A204.1 (cell line): ENCODE data around the gene MED20.
"Not testable (repeated sequence)": the region's sequence is repeated elsewhere in the genome, so short reads cannot be mapped to it uniquely, and the experiment has no call there.

Source experiments
- FAIRE-seq: peaks from 2 replicates; lab custom pipeline; 2012; peaks lifted over from hg19 to GRCh38; lab: Jason Lieb, UNC

Gene MED20, protein sequence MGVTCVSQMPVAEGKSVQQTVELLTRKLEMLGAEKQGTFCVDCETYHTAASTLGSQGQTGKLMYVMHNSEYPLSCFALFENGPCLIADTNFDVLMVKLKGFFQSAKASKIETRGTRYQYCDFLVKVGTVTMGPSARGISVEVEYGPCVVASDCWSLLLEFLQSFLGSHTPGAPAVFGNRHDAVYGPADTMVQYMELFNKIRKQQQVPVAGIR

DNA sequence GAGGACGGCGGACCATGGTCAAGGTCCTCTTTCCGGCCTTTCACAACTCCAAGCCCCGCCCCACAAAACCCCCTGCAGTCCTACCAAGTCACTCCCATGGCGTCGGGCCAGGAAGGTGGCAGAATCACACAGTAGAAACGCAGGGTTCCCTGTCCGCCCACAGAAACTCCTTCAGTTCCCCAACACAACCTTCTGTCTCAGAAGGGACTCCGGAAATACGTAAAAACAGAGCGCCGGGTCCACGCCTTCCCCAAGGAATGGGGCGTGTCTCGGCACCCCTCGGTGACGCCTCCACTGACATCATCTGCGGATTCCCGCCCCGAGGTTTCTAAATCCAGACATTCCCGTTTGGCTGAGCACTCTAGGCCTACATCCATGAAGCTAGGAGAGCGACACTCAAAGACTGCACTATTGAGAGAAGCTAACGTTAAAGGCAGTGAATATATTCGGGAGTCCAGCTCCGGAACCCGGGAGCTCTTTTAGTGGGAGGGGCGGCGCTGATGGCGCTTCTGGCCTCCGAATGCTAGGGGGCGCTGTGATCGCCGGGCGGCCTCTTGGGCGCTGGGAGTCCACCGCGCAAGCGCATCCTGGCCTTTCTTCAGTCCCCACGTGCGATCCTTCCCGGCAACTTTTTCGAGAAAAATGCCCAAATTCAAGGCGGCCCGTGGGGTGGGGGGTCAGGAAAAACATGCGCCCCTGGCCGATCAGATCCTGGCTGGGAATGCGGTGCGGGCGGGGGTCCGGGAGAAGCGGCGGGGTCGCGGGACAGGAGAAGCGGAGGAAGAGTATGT, at the start of gene MED20, which contains the start of gene BYSL:
Gene MED20 (minus strand): TSS at position 219 of the 791 bp plus-strand sequence. CDS start 121 bp downstream, at position 98.
Gene BYSL (plus strand): TSS at position 579 of the 791 bp plus-strand sequence. CDS start 64 bp downstream, at position 643.
- FAIRE-seq, result peak; percentile 82

DNA sequence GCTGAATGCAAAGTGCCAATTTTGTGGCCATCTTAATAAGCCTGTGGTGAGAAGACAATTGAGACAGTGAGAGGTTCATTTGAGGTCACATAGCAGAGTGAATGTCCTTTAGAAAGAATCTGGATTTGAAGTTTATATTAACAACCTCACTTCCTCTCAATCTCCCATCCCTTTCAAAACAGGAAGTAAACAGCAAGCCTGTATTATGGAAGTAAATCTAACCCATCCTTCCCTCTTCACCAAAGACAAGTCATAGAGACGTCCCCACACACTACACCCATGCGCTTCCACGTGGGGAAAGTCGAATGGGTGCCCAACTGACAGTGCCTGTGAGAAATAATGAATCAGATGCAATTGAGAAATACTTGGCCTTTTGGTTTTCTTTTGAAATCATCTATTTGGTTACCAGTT, 49.5 kb upstream of the MED20 start:
- no peak for FAIRE-seq

DNA sequence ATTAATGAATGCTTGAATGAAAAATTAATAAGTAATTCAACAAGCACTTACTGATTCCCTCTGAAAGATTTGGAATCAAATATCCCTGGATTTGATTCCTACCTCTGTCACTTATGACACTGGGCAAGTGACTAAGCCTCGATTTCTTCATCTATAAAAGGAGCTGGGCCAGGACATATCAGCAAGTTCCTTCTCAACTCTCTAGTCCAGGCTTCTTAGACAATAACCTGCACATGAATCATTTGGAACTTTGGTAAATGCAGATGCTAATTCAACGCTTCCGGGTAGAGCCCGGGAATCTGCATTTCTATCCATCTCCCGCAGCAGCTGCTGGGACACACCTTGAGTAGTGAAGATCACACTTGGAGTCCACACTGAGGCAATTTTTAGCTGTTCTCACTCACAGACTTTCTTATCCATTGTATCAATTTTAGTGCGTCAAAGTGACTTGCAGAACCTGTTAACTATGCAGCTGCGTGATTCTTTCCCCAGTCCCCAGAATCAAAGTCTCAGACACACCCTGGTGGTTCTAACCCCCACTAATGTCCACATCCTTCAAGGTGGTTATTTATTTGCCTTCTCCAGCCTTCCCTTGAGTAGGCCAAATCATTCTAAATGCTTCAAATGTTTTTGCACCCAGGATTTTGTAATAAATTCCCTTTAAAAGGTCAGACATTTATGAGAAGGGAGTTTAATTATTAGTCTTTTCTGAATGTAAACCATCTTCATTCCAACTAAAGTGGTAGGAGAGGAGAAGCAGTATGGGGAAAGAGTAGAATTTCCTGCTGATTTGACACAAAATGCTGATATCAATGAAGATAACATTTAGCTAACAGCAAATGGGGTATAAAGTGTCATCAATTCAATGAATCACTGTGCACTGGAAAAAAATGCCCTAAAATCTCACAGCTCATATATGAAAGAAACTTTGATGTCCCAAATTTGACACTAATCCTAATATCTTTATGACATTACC, 46.7 kb upstream of the MED20 start:
- FAIRE-seq, result no peak

DNA sequence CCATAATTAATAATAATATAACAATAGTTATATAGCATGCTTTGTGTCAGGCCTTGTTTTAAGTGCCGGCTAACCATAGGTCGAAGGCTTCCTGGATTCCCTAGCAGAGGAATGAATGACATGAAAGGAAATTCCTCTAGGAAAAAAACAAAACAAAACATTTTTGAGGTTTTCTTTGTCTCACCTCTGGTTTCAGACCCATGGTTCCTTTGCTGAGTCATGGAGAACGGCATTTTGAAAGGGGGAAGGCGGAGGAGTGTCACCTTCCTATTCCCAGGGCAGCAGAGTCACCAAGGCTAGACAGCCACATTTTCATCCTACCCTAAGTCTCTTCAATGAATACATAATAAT, 46.0 kb upstream of the MED20 start:
- FAIRE-seq, result no peak

DNA sequence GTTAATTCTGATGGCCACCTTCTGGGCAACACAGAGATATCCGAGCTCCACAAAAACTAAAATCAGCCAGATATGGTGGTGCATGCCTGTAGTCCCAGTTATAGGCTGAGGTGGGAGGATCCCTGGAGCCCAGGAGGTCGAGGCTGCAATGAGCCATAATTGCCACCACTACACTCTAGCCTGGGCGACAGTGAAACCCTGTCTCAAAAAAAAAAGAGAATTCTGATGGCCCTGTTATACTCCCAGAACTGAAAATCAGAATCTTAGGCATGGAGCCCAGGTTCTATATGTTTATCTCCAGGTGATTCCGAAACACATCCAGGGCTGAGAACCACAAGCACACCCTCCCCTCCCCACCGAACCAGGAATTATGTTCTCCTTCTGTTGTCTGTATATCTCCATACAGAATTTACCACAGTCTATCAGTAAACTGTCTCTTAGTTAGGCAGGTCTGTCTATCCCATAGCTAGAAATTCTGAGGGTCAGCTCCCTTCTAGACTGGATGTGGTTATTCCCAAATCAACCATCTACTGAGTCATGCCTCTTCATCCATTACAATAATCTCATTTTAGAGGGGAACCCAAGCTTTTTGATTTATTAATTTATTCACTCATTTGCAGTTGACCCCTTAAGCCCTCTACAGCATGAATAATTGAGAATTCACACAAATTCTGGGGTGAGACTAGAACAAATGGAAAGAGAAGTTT, 45.4 kb upstream of the MED20 start:
- no peak for FAIRE-seq

DNA sequence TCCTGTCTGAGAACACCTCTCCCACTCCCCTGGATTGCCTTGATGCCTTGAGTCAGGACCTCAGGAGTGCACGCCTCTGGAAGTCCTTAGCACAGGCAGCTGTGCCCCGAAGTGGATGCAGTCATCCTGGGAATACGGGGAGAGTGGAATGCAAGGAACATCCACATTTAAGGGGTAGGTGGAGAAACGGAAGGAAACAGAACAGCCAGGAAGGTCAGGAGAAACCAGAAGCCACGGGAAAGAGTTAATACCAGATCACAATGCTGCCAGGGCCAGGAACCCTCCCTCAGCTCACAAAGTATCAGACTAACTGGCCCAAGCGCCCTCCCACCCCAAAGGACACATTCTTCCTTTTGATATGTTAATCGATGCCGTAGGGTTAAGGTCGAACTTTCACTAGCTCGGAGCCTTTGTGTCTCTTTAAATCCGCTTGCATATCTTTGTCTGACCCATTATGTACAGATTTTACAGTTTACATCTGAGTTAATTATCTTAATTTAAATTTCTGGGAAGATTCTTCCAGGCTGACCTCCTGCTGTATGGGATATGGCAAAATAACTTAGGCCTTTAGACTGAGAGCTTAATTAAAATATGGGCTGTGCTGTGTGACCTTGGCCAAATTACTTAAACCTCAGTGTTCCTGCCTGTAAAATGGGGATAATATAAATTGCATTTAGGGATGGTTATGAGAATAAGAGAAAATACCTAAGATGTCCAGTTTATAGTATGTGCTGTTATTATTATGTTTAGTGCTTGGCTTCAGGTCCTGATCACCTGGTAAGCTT, 44.7 kb upstream of the MED20 start:
- FAIRE-seq, result no peak

DNA sequence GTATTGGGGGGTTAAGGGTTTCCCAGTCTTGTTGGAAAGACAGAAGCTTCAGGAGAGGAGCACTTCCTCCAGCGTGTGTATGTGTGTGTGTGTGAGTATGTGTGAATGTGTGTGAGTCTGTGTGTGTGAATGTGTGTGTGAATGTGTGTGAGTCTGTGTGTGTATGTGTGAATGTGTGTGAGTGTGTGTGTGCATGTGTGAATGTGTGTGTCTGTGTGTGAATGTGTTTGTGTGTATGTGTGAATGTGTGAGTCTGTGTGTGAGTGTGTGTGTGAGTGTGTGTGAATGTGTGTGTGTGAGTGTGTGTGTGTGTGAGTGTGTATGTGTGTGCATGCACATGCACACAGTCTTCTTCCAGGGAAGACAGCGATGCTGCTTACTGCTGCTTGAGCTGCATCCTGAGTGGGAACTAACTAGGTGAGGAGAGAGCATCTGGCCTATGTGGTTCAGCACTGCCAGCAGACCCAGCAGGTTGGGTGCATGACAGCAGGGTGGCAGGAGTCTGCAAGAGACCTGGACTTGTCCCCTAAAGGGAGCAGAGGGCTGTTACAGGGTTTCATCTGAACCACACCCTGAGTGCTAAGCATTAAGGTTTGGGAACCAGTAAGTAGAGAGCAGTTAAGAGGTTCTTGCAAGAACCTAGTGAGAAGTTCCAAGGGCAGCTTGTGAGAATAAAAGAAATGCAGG, 43.4 kb upstream of the MED20 start:
- no peak for FAIRE-seq

DNA sequence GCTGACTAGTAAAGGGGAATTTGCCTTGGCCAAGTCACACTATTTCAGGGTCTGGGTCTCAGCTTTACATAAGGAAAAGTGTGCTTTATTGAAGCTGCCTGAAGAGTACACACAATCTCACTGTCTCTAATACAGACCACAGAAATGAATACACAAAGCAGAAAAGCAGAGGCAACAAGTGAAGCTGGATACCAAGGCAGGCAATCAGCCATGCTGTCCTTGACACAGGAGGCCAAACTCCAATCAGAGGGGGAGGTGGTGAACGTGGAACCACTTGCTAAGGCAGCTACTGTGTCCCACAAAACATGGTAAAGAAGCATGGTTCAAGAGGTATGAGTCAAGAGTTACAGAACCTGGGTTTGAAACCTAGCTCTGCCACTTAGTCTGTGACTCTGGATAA, 42.4 kb upstream of the MED20 start:
- no peak for FAIRE-seq

DNA sequence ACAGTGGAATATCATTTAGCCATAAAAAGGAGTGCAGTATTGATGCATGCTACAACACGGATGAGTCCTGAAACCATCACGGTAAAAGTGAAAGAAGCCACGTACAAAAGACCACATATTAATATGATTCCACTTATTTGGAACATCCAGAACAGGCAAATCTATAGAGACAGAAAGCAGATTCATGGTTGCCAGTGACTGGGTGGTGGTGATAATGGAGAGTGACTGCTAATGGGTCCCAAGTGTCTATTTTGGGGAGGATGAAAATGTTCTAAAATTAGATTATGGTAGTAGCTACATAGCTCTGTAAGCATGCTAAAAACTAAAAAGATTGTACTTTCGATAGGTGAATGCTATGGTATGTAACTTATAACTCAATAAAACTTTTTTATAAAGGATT, 39.1 kb upstream of the MED20 start:
- FAIRE-seq, result no peak

DNA sequence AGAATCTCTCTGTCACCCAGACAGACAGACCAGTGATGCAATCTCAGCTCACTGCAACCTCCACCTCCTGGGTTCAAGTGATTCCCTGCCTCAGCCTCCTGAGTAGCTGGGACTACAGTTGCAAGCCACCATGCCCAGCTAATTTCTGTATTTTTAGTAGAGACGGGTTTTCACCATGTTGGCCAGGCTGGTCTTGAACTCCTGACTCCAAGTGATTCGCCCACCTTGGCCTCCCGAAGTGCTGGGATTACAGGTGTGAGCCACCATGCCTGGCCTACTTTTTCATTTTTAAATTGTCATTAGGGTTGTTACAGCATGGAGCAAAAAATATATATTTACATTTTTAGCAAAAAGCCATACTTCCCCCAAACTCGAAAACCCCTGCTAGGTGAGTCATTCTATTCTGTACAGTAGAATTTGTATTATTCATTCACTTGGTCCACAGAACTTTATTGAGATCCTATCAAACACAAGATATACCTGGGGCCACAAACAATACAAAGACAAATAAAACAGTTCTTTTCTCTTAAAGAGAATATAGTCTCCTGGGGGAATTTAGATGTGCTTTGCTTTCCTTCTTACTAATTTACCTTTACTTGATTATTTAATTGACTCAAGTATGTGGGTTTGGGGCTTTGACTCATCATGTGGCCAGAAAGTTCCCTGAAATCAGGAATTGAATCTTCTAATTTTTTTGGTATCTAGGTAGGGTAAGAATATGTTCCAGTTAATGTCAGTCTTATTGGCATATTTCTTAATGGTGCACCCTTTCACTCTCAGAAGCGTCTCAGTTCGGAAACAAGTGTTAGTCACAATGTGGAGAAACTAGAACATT, 37.3 kb upstream of the MED20 start:
- FAIRE-seq, result no peak

DNA sequence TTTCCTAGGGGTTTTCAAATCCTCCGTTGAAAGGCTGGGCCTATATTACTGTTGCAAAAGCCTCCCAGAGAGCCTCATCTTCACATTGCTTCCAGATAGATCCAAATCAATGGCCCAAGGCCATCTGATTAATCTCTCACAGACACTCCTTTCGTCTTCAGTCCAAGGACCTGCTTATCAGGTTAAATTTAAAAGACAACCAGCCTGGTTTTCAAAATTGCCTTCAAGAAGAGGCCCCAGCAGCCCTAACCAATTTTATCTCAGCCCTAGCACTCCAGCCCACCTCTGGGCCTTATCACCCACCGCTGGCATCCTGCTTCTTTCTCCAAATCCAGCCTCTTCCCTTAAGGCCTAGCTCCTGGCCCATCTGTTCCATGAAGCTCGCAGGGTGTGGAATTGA, 36.2 kb upstream of the MED20 start:
- FAIRE-seq, result no peak

DNA sequence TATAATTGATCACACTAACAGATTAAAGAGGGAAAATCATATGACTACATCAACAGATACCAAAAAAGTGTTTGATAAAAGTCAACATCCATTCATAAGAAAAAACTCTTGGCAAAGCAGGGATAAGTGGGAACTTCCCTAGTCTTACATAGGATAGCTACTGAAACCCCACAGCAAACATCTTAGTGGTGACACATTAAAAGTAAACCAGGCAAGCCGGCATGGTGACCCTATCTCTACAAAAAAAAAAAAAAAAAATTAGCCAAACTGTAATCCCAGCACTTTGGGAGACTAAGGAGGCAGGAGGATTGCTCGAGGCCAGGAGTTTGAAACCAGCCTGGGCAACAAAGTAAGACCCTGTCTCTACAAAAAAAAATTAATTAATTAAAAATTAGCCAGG, 34.5 kb upstream of the MED20 start:
- no peak for FAIRE-seq

DNA sequence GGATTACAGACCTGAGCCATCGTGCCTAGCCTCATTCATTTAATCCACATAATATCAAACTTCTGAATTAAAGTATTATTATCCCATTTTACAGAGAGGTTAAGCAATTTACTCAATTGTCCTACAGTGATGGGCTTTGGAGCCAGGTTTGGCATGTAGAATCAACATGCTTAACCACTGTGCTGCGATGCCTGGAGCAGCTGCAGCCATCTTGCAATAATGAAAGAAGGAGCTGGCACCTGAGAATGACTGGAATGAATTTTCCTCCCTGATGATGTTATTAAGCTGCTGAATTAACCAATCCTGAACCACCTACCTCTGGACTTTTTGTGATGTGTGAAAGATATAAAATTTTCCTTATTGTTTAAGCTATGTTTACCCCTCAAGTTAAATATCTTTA, 33.7 kb upstream of the MED20 start:
- no peak for FAIRE-seq

DNA sequence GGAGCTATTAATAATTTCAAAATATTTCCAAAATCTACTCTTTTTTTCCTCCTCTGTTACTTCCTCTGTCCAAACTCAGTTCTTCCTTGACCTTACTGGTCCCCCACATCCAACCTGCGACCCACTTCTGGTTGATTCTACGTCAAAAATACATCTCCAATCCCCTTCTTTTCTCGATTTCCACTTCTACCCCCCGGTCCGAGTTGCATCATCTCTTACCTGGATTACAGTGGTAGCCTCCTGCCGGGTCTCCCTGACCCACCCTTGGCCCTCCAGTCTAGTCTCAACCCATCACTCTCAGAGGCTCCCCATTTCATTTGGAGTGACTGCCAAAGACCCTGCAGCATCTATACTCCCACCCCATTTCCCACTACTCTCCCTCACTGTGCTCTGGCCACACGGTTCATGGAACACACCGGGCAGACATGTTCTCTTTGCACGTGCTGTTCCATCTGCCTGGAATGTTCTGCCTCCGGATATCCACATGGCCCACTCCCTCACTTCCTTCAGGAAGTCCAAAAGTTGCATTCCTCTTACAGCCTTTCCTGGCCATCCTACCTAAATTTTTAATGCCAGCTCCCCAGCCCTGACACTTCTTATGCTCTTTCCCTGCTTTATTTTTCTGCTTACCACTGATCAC, 26.8 kb upstream of the MED20 start:
- no peak for FAIRE-seq

DNA sequence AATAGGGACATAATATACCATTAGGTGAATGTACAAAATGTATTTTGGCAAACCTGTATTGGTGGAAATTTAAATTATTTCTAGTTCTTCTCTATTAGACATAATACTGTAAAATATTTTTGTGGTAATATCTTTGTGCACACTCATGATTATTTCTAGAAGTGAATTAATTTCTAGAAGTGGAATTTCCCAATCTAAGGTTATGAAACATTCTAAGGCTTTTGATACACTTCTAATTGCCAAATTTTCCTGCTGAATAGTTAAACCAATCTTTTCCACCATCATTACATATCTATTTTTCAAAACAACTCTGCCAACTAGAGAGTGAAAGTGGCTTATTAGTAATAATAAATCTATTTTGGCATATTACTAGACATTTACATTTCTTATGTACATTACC, 22.5 kb upstream of the MED20 start:
- no peak for FAIRE-seq

DNA sequence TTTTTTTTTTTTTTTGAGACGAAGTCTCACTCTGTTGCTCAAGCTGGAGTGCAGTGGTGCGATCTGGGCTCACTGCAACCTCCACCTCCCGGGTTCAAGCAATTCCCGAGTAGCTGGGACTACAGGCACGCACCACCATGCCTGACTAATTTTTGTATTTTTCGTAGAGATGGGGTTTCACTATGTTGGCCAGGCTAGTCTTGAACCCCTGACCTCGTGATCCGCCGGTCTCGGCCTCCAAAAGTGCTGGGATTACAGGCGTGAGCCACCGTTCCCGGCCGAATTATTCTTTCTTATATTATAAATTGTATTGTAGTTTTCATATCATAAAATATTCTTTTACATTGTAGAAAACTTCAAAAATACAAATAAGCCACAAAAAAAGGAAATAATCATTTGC, 21.9 kb upstream of the MED20 start:
- FAIRE-seq, result not testable (repeated sequence)

DNA sequence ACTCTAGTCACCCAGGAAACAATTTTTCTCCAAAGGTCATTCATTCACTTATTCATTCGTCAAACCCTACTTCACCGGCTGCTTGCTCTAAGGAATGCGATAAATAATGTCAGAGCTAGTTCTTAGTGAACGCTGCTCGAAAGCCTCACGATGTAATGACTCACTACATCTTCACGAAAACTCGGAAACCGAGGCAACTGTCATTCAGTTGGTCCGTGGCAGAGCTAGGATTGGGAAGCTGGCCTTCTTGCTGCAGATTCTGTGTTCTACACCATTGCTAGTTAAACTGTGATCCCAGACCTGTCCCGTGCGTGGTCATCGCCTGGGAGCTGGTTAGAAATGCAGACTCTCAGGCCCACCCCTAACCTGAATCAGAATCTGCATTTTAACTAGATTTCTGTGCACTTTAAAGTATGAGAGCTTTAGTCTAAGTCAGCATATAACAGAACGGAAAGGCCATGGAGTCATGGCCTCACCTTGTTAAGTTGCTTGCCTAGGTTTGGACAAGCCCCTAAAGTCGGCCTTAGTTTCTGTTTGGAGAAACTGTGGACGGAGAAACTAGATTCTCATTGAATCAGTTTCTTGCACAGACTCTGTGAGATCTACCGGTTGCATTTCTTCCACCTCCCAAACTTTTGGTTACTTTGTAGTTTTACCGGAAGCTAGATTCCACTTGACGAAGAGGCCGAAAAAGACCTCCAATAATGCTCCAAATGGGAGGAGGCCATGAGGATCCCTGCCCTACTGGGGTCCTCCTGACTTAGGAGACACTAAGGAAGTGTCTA, 21.3 kb upstream of the MED20 start:
- no peak for FAIRE-seq

DNA sequence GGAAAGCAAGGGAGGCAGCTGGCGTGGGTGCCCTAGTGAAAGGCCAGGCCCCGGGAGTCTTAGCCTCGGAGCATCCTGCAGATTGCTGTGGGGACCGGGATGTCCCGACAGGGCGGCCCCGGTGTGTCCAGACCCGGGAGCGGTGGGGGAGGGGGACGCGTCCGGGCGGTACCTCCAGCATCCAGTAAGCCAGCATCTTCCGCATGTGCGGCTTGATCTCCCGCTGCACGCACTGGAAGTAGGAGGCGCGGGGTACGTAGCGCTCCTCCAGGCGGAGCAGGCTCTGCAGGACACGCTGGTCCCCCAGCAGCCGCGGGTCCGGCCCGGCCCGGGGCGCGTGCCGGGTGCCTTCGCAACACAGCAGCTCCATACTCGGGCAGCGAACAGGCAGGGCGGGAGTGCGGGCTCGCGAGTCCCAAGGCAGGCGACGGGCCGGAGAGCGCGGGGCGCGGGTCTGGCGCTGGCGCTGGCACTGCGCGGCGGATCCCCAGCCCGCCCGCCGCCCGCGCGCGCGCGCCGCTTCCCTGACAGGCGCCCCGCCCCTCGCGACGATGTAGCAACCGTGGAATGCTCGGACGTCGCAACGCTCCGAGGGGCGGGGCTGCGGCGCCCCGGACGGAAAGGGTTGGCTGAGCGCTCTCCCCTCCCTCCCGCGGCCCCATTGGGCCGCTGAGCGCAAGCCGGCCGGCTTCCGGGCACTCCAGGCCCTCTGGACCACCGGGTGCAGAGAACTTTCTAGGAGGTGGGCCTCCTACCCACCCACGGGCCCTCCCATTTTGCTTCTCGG, 20.5 kb upstream of the MED20 start, which contains the start of gene CCND3:
Gene CCND3 (minus strand): TSS at position 529 of the 787 bp plus-strand sequence. CDS start 159 bp downstream, at position 370.
- FAIRE-seq, result no peak
